Measurements from ENCODE around the gene ADAR.

The ADAR gene

DNA sequence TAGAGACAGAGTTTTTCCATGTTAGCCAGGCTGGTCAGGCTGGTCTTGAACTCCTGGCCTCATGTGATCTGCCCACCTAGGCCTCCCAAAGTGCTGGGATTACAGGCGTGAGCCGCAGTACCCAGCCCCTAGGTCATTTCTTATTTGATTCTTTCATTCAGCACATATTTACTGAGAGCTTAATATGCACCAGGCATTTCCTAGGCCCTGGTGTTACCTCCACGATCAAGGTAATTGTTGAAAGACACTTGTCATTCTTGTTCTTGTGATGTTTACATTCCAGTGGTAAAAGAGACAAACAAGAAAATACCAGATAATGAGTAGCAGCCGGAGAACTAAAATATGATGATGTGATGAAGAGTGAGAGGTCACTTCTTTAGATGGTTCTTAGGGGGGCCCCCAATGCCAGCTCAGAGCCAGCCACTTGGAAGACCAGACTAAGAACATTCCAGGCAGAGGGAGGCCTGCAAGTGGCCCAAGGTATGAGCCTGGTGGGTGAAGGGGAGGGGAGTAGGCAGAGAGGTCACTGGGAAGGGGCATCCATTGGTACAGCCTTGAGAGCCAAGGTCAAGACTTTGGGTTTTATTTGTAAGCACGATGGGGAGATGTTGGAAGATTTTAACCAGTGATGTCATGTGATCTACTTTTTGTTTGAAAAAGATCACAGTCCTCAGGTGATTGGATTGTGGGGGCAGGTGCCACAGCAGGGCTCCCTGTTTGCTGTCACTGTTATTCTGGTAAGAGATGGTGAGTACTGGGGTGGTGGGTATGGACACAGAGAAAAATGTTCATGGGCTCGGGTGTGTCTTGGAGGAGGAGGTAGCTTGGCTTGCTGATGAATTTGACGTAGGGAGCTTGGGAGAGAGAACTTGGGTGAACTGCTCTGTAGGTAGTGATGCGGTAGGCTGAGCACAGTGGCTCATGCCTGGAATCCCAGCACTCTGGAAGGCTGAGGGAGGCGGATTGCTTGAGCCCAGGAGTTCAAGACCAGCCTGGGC is 68.2 kb downstream of the ADAR start:
- DNase-seq (ENCODE audit: low read depth) = no peak
- TF ChIP-seq, protein P1, sequence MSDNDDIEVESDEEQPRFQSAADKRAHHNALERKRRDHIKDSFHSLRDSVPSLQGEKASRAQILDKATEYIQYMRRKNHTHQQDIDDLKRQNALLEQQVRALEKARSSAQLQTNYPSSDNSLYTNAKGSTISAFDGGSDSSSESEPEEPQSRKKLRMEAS (IDR thresholded peaks at IDR 0.05; ENCODE audit: low read depth, low read length) = no peak
- TF ChIP-seq, protein P2, sequence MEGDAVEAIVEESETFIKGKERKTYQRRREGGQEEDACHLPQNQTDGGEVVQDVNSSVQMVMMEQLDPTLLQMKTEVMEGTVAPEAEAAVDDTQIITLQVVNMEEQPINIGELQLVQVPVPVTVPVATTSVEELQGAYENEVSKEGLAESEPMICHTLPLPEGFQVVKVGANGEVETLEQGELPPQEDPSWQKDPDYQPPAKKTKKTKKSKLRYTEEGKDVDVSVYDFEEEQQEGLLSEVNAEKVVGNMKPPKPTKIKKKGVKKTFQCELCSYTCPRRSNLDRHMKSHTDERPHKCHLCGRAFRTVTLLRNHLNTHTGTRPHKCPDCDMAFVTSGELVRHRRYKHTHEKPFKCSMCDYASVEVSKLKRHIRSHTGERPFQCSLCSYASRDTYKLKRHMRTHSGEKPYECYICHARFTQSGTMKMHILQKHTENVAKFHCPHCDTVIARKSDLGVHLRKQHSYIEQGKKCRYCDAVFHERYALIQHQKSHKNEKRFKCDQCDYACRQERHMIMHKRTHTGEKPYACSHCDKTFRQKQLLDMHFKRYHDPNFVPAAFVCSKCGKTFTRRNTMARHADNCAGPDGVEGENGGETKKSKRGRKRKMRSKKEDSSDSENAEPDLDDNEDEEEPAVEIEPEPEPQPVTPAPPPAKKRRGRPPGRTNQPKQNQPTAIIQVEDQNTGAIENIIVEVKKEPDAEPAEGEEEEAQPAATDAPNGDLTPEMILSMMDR (IDR thresholded peaks at IDR 0.05; ENCODE audit: low read depth, low read length) = no peak
- TF ChIP-seq MYC (IDR thresholded peaks at IDR 0.05; ENCODE audit: low read depth, low read length) (no peak), POLR2A (IDR thresholded peaks at IDR 0.05; ENCODE audit: extremely low read depth, insufficient read length) (no peak)
- H3K4me3 ChIP-seq (ENCODE audit: low read depth, low read length) = no peak overlapping the region

DNA sequence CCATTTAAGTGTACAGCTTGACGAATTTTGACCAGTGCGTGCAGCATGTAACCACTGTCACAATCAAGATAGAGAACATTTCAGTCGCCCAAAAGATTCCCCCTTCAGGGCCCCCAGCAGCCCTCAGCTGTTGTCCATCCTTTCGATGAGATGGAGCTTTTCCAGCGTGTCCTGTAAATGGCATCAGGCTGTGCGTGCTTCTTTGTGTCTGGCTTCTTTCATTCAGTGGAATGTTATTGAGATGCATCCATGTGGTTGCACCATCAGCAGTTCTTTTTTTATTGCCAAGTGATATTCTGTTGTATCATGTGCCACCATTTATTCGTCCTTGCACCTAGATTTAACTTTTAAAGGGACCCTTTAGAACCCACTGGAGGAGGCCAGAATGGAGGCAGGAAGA is 71.4 kb downstream of the ADAR start:
- no peak for DNase-seq (ENCODE audit: low read depth)
- TF ChIP-seq, protein P1 (IDR thresholded peaks at IDR 0.05; ENCODE audit: low read depth, low read length) = no peak
- TF ChIP-seq, protein P2 (IDR thresholded peaks at IDR 0.05; ENCODE audit: low read depth, low read length) = no peak
- TF ChIP-seq POLR2A (IDR thresholded peaks at IDR 0.05; ENCODE audit: extremely low read depth, insufficient read length) = no peak
- no peak overlapping the region for H3K4me3 ChIP-seq (ENCODE audit: low read depth, low read length)

DNA sequence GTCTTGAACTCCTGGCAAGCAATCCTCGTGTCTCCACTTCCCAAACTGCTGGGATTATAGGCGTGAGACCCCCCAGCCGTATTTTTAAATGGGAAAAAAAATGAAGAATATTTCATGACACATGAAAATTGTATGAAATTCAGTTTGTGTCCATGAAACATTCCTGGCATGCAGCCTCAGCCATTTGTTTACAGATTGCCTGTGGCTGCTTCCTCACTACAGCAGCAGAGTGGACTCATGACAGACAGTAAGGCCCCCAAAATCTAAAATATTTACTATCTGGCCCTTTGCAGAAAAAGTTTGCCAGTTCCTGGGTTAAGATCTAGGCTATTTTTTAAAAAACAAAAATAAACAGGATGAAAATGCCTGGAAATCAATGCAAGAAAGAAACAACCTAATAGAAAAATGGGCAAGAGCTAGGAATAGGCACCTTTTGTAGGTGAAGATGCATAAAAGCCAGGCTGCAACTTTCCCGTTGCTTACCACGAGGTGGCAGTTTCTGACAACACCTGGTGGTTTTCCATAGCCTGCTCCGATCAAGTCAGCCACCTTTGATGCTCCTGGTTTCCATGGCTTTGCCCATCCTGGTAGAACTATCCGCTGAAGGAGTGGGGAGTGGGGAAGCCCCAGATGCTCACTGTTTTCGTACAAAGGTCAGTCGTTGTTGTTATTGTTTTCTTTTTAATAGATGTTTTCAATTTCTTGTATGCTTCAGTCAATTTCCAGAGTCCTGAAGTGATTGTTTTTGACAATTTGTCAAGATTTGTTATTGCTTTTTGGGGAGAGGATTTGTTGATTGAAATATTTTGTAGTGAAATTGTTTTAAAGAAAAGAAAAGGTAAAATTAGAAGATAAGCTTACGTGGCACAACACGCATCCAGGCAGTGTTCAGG is 73.8 kb downstream of the ADAR start:
- peak; percentile 18 for DNase-seq (ENCODE audit: low read depth)
- H3K4me3 ChIP-seq (ENCODE audit: low read depth, low read length) = no peak overlapping the region
- TF ChIP-seq, protein P2 (IDR thresholded peaks at IDR 0.05; ENCODE audit: low read depth, low read length) = peak; percentile 31
- TF ChIP-seq MYC (IDR thresholded peaks at IDR 0.05; ENCODE audit: low read depth, low read length) (no peak), POLR2A (IDR thresholded peaks at IDR 0.05; ENCODE audit: extremely low read depth, insufficient read length) (no peak)
- TF ChIP-seq, protein P1 (IDR thresholded peaks at IDR 0.05; ENCODE audit: low read depth, low read length) = peak; percentile 46

Measured in NB4 (cell line).